ENCODE results near the gene BRD3OS.

Gene BRD3OS

DNA sequence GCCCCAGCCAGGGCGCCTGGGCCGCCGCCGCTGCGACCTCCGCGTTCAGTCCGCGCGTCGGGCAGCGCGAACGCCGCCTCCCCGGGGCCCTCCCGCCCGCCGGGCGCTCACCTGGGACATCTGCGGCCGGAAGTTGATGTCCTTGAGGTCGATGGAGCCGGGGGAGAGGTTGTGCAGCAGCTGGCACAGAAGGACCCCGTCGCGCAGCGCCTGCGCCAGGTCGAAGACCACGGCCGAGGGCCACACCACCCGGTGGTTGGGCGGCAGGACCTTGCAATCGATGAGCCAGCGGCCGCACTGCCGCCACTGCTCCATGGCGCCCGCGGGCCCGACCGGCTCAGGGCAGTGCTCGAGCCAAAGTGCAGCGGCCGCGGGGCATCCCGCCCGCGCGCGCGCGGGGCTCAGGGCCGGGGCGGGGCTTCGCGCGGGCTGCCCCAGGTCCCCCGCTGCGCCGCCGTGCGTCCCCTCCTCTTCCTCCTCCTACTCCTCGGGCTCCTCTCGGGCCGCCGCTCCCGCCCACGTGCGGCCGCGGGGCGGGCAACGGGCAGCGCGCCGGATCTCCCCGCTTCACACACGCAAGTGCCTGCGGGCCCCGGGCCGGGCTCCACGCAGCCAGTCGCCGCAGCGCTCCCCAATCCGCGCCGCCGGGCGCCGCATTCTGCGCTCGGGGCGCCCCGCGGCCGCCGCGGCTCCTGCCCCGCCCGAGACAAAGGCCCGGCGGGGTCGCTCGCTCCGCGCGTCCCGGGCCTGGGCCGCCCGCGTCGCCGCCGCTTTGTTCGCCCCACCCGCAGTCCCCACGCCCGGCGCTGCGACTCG, 33.1 kb upstream of the BRD3OS start, which contains the start of gene VAV2:
Gene VAV2 (minus strand): TSS at position 361 of the 816 bp plus-strand sequence. CDS start 46 bp downstream, at position 315.
- H3K4me1 ChIP-seq, result peaks cover 19% of the 10 kb centered on the region
- H3K27me3 ChIP-seq, result no peaks in the 10 kb centered on the region
- TF ChIP-seq CTCF (IDR thresholded peaks at IDR 0.05; ENCODE audit: low read depth, low read length), result no peak
- H3K9me3 ChIP-seq, result no peaks in the 10 kb centered on the region; the same call in 1 of the 2 replicates
- peak; percentile 72 for DNase-seq
- peak within 1 kb of the TSS; percentile 84 for H3K4me3 ChIP-seq (ENCODE audit: low read depth, low read length)
- peaks cover 7% of the 10 kb centered on the region for H3K36me3 ChIP-seq

DNA sequence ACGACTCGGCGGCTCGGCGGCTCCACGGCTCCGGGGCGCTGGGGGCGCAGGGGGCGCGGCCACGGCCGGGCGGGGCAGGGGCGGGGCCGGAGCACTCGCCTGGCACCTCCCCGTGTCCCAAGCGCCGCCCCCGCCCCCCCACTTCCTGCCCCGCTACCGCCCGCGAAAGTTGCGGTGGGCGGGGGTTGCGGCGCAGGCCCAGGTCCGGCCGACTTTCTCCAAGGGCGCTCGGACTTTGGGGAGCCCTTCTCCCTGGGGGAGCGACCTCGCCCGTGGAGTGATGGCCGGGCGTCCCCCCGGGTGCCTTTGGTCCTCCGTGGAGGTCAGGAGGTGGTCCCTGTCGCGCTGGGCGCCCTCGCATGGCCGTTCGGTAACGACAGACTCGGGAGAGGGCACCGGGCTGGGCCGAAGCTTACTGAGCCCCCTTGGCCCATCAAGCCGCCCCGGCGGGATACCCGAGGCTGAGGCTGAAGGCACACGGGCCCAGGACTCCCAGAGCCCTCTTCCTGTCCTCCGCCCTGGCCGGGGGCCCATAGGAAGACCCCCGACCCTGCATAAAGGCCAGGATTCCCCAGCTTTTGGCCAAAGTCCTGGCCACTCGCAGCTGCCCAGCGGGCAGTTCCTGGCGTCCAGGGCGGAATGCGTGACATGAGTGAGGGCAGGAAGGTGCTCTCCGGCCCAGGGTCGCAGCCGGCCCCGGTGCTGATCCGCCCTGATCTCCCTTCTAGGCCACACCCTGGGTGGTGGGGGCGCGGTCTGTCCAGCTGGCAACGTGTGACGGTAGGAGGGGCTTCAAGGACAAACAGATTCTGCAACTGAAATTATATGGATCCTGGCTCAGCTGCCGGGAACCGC, 32.3 kb upstream of the BRD3OS start:
- peak; percentile 86 for DNase-seq
- Histone ChIP-seq H3K4me3 (ENCODE audit: low read depth, low read length) (peak overlapping the region; percentile 84), H3K36me3 (peaks cover 7% of the 10 kb centered on the region), H3K27me3 (no peaks in the 10 kb centered on the region), H3K9me3 (no peaks in the 10 kb centered on the region; the same call in 1 of the 2 replicates), H3K4me1 (peaks cover 19% of the 10 kb centered on the region)
- TF ChIP-seq CTCF (IDR thresholded peaks at IDR 0.05; ENCODE audit: low read depth, low read length), result peak; percentile 50

- DNase-seq, result no peak
- TF ChIP-seq CTCF (IDR thresholded peaks at IDR 0.05; ENCODE audit: low read depth, low read length), result no peak
- H3K36me3 ChIP-seq, result peaks cover 1% of the 10 kb centered on the region; the same call in 1 of the 2 replicates
- peak overlapping the region; percentile 84 for H3K4me3 ChIP-seq (ENCODE audit: low read depth, low read length)
- no peaks in the 10 kb centered on the region for H3K9me3 ChIP-seq
- H3K4me1 ChIP-seq, result peaks cover 16% of the 10 kb centered on the region
- H3K27me3 ChIP-seq, result no peaks in the 10 kb centered on the region
Observed at GRCh38 chr9:133993635-133994253, 31.5 kb upstream of the BRD3OS start.

DNA sequence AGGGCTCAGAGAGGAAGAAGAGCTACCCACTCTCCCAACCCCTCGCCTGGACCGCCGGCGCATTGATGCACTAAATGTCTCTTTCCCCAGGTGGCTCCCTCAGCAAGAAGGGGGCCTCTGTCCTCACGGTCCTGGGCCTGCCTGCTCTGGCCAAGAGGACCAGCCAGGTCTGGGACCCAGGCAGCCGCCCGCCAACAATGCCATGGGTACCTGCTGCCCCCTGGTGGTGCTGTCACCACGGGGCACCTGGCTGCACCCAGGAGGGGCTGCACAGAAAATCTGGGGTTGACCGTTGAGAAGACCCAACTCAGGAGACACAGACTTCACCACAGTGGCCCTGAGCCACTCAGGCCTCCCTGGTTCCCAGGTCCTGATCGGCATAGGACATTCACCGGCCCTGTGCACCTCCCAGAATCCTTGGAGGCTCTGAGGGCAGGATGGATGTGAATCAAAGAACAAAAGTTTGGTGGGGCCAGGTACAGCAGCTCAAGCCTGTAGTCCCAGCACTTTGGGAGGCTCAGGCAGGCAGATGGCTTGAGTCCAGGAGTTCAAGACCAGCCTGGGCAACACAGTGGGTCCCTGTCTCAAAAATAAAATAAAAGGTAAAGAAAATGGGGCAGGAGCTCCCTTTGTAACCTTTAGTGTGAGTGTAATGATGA, 30.8 kb upstream of the BRD3OS start:
- Histone ChIP-seq H3K36me3 (no peaks in the 10 kb centered on the region), H3K4me1 (peaks cover 16% of the 10 kb centered on the region), H3K27me3 (no peaks in the 10 kb centered on the region), H3K4me3 (ENCODE audit: low read depth, low read length) (no peak overlapping the region), H3K9me3 (no peaks in the 10 kb centered on the region)
- DNase-seq, result peak; percentile 91
- TF ChIP-seq CTCF (IDR thresholded peaks at IDR 0.05; ENCODE audit: low read depth, low read length), result peak; percentile 96

DNA sequence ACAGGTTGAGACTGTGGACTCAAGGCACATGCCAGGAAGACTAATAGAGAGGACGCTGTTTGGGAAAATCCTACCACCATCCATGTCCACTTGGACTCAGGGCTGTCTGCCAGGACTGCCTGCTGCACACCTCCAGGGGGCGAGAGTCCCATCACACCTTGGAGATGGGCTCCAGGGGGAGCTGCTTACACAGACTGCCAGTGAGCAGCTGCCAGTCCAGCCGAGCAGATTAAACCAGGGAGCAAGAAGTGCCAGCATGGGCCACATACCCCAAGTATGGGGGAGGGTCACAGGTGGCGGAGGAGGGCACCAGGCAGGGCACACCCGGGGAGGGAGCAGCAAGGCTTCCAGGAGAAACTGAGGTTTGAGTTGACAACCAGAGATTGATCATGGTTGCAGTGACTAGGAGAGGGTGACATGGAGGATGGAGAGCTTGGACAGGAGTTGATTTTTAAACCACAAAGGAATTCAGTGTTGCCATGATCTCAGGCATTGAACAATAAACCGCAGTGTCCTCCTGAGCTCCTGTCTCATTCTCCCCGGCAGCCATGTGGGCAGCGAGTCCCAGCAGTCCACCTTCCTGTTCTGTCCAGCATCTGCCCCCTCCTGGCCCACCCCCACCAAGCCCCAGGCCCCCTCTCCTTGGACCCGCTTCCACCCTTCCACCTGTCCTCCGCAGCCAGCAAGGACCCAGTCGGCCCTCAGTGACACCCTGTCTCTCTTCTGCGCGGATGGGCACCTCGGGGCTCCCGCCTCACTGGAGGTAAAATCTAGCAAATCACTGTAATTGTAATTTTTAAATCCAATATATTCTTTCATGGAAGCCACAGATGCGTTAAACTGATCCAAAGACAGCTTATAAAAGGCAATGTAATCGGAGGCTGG, 30.0 kb upstream of the BRD3OS start:
- Histone ChIP-seq H3K4me3 (ENCODE audit: low read depth, low read length) (no peak overlapping the region), H3K36me3 (no peaks in the 10 kb centered on the region), H3K9me3 (no peaks in the 10 kb centered on the region), H3K27me3 (no peaks in the 10 kb centered on the region), H3K4me1 (peaks cover 16% of the 10 kb centered on the region)
- TF ChIP-seq CTCF (IDR thresholded peaks at IDR 0.05; ENCODE audit: low read depth, low read length), result peak; percentile 70
- DNase-seq, result peak; percentile 64
